ENCODE data around the gene USP47.

Gene USP47

GRCh38 chr11:11841723-11842420 lies at the start of gene USP47:
Gene USP47, plus strand, starts transcription at chr11:11841972. Its CDS starts 214 bp downstream, at chr11:11842186.
- peak; percentile 91 for DNase-seq (ENCODE audit: low spot score)

GRCh38 chr11:11793073-11793472 lies 48.7 kb upstream of the USP47 start:
- DNase-seq (ENCODE audit: low spot score): no peak

DNA sequence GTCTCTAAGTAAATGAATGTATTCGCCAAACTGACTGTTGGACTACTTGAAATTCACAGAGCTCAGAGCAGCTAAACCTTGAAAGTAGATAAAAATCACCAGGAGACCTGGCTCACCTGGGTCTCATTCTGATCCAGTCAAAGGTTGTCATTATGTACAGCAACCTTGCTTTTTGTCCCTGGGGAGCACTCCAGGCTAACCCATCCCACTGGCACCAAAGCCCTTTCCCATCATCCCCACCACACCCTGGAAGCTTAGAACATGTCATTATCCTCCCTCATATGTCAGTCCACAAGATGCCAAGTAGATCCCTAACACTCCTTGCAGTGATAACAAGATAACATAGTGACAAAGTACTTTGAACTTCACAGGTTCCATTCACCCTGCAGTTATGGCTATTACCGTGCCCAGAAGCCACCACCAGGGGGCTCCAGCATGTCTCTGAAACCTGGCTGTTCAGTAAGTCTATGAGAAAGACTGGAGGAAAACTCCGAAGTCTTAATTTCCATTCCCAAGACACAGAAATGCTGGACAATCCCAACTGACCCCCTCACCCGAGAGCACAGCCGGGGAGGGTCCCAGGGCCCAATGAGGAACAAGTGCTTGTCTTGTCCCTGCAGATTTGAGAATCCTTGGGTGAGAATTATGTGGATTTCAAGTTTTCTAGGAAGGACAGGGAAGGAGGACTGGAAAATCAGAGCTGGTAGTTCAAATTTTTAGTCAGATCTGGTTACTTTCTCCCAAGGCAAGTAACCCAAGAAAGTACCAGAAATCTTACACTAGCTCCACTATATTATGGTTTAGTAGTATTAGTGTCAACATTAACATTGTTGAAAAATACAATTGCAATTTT lies 43.0 kb upstream of the USP47 start:
- peak; percentile 76 for DNase-seq (ENCODE audit: low spot score)

DNA sequence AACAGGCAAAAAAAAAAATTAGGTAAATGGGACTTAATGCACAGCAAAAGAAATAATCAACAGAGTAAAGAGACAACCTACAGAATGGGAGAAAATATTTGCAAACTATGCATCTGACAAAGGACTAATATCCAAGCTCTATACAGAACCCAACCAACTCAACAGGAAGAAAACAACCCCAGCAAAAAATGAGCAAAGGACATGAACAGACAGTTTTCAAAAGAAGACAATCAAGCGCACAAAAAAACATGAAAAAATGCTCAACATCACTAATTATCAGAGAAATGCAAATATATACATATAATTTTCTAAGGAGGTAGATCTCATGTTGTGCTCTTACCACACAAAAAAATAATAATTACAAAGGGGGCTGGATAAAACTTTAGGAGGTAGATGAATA lies 36.5 kb upstream of the USP47 start:
- no peak for DNase-seq (ENCODE audit: low spot score)

DNA sequence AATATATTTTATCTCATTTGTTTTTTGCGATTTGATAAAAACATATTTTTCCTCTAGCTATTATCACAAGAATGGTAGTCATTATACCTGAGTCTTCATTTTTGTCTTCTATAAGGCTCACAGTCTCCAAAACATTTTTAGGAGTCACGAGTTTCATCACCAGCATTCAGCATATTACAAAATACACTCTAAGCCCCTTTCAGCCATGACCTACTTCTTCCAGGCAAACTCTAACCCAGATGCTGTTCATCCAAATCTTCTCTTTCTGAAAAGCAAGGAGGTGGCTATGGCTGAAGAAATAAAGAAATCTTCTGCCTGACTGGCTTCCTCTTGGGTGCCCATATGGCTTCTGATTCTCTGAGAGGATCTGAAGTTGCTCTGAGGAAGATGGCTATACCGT lies 35.7 kb upstream of the USP47 start:
- DNase-seq (ENCODE audit: low spot score): no peak

- DNase-seq (ENCODE audit: low spot score): no peak
Measured at GRCh38 chr11:11806586-11806985, 35.2 kb upstream of the USP47 start.

- no peak for DNase-seq (ENCODE audit: low spot score)
Measured at GRCh38 chr11:11807811-11808782, 33.7 kb upstream of the USP47 start.

DNA sequence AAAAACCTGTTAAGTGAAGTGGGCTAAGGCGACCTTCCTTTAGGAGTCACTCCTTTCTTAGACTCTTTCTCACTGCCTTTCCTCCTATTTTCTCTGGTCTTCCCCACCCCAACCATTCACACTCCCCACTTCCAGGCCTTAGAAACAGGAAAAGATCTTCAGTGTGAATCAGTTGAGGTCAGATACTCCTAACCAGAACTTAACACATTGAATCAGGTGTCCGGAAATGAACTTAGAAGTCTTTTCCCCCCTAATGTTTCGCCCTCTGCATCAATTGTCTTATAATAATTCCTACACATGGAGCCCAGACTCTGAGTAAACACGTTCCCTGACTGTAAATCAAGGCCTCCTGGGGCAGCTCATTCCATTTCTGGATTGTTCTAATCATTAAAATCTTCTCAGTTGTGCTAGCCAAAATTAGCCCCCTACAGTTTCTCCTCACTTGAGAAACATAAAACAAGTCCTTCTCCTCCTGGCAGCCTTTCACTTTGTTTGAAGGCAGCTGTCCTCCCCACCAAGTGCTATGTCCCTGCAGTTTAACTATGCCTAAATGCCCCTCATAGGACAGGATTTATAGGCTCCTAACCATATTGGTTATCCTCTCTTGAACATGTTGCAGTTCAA lies 32.7 kb upstream of the USP47 start:
- DNase-seq (ENCODE audit: low spot score): no peak

- DNase-seq (ENCODE audit: low spot score): no peak
Measured at GRCh38 chr11:11810764-11811726, 30.7 kb upstream of the USP47 start.

DNA sequence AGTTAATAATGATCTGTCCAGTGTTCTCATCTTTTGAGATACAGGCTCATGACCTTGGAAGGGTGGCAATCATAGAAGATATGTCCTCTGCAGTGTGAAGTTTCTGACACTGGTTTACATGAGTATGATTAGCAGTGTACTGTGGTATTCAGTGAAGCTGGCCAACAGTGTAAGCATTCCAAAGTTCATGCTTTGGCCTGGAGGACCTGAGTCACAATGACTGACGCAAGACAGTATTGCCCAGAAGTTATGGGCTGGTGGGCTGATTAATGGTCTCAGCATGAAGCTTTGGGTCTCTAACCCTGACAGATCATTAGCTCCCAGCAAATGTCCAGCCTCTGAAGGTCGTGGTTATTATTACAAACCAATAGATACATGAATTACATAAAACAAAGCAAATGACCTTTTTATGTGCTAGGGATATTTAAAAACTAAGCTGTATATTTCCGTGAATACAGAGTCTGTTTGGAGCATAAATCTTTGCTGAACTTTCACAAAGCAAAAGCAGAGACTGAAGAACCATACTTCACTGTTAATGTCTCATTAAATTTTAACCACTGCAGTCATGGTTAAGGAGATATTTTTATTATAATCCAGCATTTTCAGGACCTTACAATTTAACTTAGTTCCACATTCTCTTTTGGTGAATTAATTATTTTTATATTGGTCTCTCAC lies 28.3 kb upstream of the USP47 start:
- DNase-seq (ENCODE audit: low spot score): no peak

DNA sequence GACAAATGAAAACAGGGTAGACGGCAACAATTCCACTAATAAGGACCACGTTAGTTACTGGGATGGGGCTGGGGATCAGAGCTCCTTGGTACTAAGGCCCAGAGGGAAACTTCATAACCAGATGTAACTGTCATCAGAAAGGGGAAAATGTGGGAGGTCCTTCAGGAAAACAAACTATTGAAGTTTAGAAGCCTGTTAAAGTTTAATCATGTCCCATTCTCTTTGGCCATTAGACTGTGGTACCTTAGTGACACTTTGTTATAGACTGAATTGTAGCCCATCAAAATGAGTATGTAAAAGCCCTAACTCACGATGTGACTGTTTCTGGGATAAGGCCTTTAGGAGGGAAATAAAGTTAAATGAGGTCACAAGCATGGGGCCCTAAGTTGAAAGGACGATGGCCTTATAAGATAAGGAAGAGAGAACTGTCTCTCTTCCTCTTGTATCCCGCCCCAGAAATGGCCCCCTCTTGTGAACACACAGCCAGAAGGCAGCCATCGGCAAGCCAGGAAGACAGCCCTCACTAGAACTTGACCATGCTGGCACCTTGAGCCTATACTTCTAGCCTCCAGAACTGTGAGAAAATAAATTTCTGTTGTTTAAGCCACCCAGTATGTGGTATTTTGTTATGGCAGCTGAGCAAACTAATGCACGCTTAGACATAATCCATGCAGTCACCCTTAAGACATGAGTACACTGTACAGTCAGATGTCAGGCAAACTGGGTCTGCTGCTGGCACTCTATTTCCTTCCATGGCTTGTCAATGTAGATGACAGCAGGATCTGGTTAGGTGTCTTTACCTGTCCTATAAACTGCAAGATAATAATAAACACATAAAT lies 26.9 kb upstream of the USP47 start:
- DNase-seq (ENCODE audit: low spot score): no peak

- no peak for DNase-seq (ENCODE audit: low spot score)
Measured at GRCh38 chr11:11816511-11817314, 25.1 kb upstream of the USP47 start.

DNA sequence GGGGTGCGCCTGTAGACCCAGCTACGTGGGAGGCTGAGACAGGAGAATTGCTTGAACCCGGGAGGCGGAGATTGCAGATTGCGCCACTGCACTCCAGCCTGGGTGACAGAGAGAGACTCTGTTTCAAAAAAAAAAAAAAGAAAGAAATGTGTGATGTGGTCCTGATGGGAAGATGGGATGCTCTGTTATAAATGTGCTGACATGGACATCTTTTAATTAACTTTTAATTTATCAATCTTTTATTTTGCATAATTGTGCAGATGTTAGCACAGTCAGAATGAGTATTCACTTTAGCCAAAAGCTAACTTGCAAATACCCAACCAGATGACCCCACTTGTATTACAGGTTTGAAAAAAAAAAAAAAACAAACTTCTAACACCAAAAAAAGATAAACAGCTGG lies 23.8 kb upstream of the USP47 start:
- no peak for DNase-seq (ENCODE audit: low spot score)

- no peak for DNase-seq (ENCODE audit: low spot score)
Measured at GRCh38 chr11:11818529-11819121, 23.1 kb upstream of the USP47 start.

DNA sequence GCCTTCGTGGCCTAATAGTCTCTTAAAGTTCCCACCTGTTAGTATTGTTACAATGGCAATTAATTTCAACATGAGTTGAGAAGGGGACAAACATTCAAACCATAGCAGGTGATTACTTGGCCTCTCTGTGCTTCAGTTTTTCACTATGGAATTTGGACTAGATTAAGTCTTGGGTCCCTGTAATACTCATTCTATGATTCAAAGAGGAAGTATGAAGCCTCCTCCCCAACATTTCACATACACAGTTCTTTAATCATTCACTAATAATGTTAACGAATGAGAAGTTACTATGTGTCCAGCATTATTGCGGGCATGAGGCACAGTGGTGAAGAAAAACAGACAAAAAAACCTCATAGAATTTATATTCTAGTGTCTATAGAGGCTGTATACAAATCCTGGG lies 19.9 kb upstream of the USP47 start:
- DNase-seq (ENCODE audit: low spot score): no peak

DNA sequence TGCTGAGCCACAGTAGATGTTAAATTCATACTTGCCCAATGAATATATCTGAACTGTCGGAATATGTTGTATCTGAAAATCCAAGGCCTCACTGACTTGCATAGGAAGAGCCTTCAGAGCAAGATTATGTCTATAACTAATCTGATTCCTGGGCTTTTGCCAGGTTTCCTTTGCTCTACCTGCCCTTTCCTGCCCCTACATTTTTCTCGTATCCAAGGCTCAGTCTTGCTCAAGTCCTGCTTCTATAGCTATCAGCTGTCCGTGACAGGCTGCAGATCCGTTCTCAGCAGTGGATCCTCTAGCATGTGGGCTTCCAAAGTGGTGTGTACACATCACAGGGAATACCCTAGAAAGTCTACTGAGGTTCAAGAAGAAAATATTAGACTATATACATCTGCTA lies 18.8 kb upstream of the USP47 start:
- no peak for DNase-seq (ENCODE audit: low spot score)

DNA sequence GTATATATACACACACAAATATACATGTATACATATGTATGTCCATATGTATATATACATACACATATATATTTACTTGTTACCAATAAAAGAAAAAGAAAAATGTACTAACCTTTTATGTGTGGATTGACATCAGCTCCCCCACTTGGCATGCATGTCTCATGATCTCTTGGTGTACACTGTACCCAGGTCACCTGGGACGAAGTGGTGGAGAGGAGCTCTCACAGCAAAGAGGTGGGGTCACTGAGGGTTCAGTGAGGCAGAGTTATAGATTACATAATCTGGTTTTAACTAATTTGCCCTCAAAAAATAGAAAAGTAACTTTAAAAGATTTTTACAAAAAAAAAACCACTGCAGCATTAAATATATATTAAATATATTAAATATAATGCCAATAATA lies 15.5 kb upstream of the USP47 start:
- DNase-seq (ENCODE audit: low spot score): no peak

GRCh38 chr11:11827272-11827671 lies 14.5 kb upstream of the USP47 start:
- no peak for DNase-seq (ENCODE audit: low spot score)
